CD8-positive, alpha-beta memory T cell (primary cell): ENCODE results near the gene IBTK. TPM values are rescaled to one million over a fixed set of nuclear protein-coding genes. Genes with fewer than 3 reads are reported as not detected.
"Not testable (repeated sequence)": the region's sequence is repeated elsewhere in the genome, so short reads cannot be mapped to it uniquely, and the experiment has no call there.

Source experiments
- CTCF ChIA-PET: fragments of 350-600 bp; sonication (Branson Sonifier 250); formaldehyde crosslinking; loops from one replicate; lab custom pipeline; 2021; ENCODE audit warnings: antibody characterized with exemption; lab: Charles Lee
- POLR2A ChIA-PET: fragments of 350-600 bp; sonication (Branson Sonifier 250); formaldehyde crosslinking; loops from one replicate; lab custom pipeline; 2021; ENCODE audit warnings: antibody characterized with exemption; lab: Charles Lee
- DNase-seq, 5 donors: peaks; one replicate each; pipeline versions ENCODE4 v3.0.0 to v3.0.0-alpha.2; 2020 to 2022; ENCODE audit warnings: mixed read lengths in 1 of 5
- H3K27ac ChIP-seq: one replicate; pipeline ENCODE4 v1.7.0; 2013; ENCODE audit warnings: low read depth, mild to moderate bottlenecking, low read length, moderate library complexity
- H3K27me3 ChIP-seq: 2 replicates; pipeline ENCODE4 v1.7.0; 2013; ENCODE audit warnings: low read length, mild to moderate bottlenecking; ENCODE audit not compliant: insufficient read depth, poor library complexity, severe bottlenecking
- H3K36me3 ChIP-seq: 2 replicates; pipeline ENCODE4 v1.7.0; 2013; ENCODE audit warnings: mild to moderate bottlenecking, low read length, moderate library complexity; ENCODE audit not compliant: insufficient read depth
- H3K4me1 ChIP-seq: 2 replicates; pipeline ENCODE4 v1.7.0; 2013; ENCODE audit warnings: mild to moderate bottlenecking, low read length, moderate library complexity; ENCODE audit not compliant: insufficient read depth
- H3K4me3 ChIP-seq: 2 replicates; pipeline ENCODE4 v1.7.0; 2013; ENCODE audit warnings: mild to moderate bottlenecking, low read length
- H3K9me3 ChIP-seq: 2 replicates; pipeline ENCODE4 v1.7.0; 2013; ENCODE audit warnings: mild to moderate bottlenecking, low read length
- H3K27ac Mint-ChIP-seq, 8 donors: one replicate each; pipeline ENCODE4 v1.8.0; 2020 to 2021; ENCODE audit warnings: mixed read lengths in 8 of 8, mild to moderate bottlenecking in 6 of 8, inconsistent platforms in 3 of 8, moderate library complexity in 3 of 8
- H3K27me3 Mint-ChIP-seq, 2 donors: one replicate each; pipeline ENCODE4 v1.8.0; 2020 to 2021; ENCODE audit warnings: mixed read lengths in 2 of 2, mild to moderate bottlenecking in 1 of 2, moderate library complexity in 1 of 2
- H3K36me3 Mint-ChIP-seq, 3 donors: one replicate each; pipeline ENCODE4 v1.8.0; 2020 to 2021; ENCODE audit warnings: mixed read lengths in 3 of 3, inconsistent platforms in 1 of 3, mild to moderate bottlenecking in 1 of 3
- H3K4me1 Mint-ChIP-seq, 3 donors: one replicate each; pipeline ENCODE4 v1.8.0; 2020 to 2021; ENCODE audit warnings: mixed read lengths in 3 of 3, inconsistent platforms in 1 of 3, mild to moderate bottlenecking in 1 of 3
- H3K4me3 Mint-ChIP-seq, 7 donors: one replicate each; pipeline ENCODE4 v1.8.0; 2020 to 2021; ENCODE audit warnings: mixed read lengths in 7 of 7, mild to moderate bottlenecking in 6 of 7, moderate library complexity in 4 of 7, inconsistent platforms in 2 of 7
- H3K9me3 Mint-ChIP-seq, 5 donors: one replicate each; pipeline ENCODE4 v1.8.0; 2020 to 2022; ENCODE audit warnings: mixed read lengths in 5 of 5, mild to moderate bottlenecking in 3 of 5, moderate library complexity in 2 of 5, inconsistent platforms in 1 of 5
- polyA plus RNA-seq: library from polyadenylated mRNA; unstranded; fragments of 300-500 nt; fragmentation: Illumina TruSeq; gene quantifications from one replicate; pipeline ENCODE4 v1.2.3, GENCODE V29; 2021
- total RNA-seq, 2 experiments: library from RNA; stranded (reverse); gene quantifications; one replicate each; pipeline ENCODE4 v1.2.3, GENCODE V29; 2021

The IBTK gene
- total and polyA plus RNA-seq, 3 experiments from 2014 or later: 20.3 to 26.6 (median 24.2) TPM

GRCh38 chr6:82208913-82209312 is 38.6 kb downstream of the IBTK start:
- ChIA-PET POLR2A (no interaction called here), CTCF (no interaction called here)
- Histone ChIP-seq H3K9me3 (no peaks in the 10 kb centered on the region), H3K27me3 (no peaks in the 10 kb centered on the region), H3K4me3 (no peak overlapping the region), H3K27ac (no peak overlapping the region), H3K36me3 (peaks cover 16% of the 10 kb centered on the region), H3K4me1 (no peaks in the 10 kb centered on the region)
- Mint-ChIP-seq H3K27me3 (no peaks in the 10 kb centered on the region), H3K9me3 (no peaks in the 10 kb centered on the region), H3K4me3 (no peak overlapping the region), H3K4me1 (peaks cover 6 to 18% (median 14%) of the 10 kb centered on the region in 3 donors), H3K36me3 (peaks cover 33 to 74% (median 33%) of the 10 kb centered on the region in 3 donors), H3K27ac (peak overlapping the region in 1 of 8 donors; percentile 26)
- DNase-seq: no peak

- peaks cover 20 to 71% (median 30%) of the 10 kb centered on the region in 3 donors for H3K36me3 Mint-ChIP-seq
- H3K4me1 Mint-ChIP-seq: peaks cover 6 to 18% (median 14%) of the 10 kb centered on the region in 3 donors
- H3K27me3 ChIP-seq: no peaks in the 10 kb centered on the region
- no peaks in the 10 kb centered on the region for H3K4me1 ChIP-seq
- H3K9me3 ChIP-seq: no peaks in the 10 kb centered on the region
- POLR2A ChIA-PET: no interaction called here
- H3K4me3 ChIP-seq: no peak overlapping the region
- H3K27ac ChIP-seq: peak overlapping the region; percentile 25
- peak overlapping the region in 2 of 8 donors; percentile 51 to 58 for H3K27ac Mint-ChIP-seq
- CTCF ChIA-PET: no interaction called here
- no peaks in the 10 kb centered on the region for H3K27me3 Mint-ChIP-seq
- no peaks in the 10 kb centered on the region for H3K9me3 Mint-ChIP-seq
- DNase-seq: no peak
- peaks cover 30% of the 10 kb centered on the region for H3K36me3 ChIP-seq
- no peak overlapping the region for H3K4me3 Mint-ChIP-seq
Observed at GRCh38 chr6:82205930-82206392, 41.6 kb downstream of the IBTK start.

GRCh38 chr6:82204020-82204419 is 43.5 kb downstream of the IBTK start:
- POLR2A ChIA-PET: no interaction called here
- H3K4me1 Mint-ChIP-seq: peaks cover 6 to 18% (median 13%) of the 10 kb centered on the region in 3 donors
- no peaks in the 10 kb centered on the region for H3K4me1 ChIP-seq
- H3K36me3 Mint-ChIP-seq: peaks cover 11 to 76% (median 21%) of the 10 kb centered on the region in 3 donors
- H3K27me3 ChIP-seq: no peaks in the 10 kb centered on the region
- no peak overlapping the region for H3K27ac ChIP-seq
- H3K9me3 Mint-ChIP-seq: no peaks in the 10 kb centered on the region
- no peaks in the 10 kb centered on the region for H3K27me3 Mint-ChIP-seq
- DNase-seq: no peak
- no peaks in the 10 kb centered on the region for H3K9me3 ChIP-seq
- no peak overlapping the region for H3K4me3 ChIP-seq
- H3K27ac Mint-ChIP-seq: peak overlapping the region in 3 of 8 donors; percentile 9 to 74 (median 40)
- no peak overlapping the region for H3K4me3 Mint-ChIP-seq
- CTCF ChIA-PET: no interaction called here
- H3K36me3 ChIP-seq: peaks cover 40% of the 10 kb centered on the region

GRCh38 chr6:82197784-82198183 is 49.8 kb downstream of the IBTK start:
- ChIA-PET POLR2A (no interaction called here), CTCF (interaction anchor here (0.9 kb wide), 1 partner anchor 868 kb away, joined by 4 read pairs; the partner anchor contains the start of gene UBE3D)
- Mint-ChIP-seq H3K27me3 (no peaks in the 10 kb centered on the region), H3K36me3 (peaks cover 8 to 81% (median 15%) of the 10 kb centered on the region in 3 donors), H3K27ac (no peak overlapping the region), H3K4me1 (no peaks in the 10 kb centered on the region), H3K4me3 (no peak overlapping the region), H3K9me3 (no peaks in the 10 kb centered on the region)
- H3K4me3 ChIP-seq: no peak overlapping the region
- H3K36me3 ChIP-seq: peaks cover 40% of the 10 kb centered on the region
- no peaks in the 10 kb centered on the region for H3K9me3 ChIP-seq
- no peak for DNase-seq
- no peaks in the 10 kb centered on the region for H3K27me3 ChIP-seq
- no peak overlapping the region for H3K27ac ChIP-seq
- H3K4me1 ChIP-seq: no peaks in the 10 kb centered on the region

- Mint-ChIP-seq H3K27ac (peak overlapping the region in 1 of 8 donors; percentile 21), H3K36me3 (peaks cover 8 to 81% (median 13%) of the 10 kb centered on the region in 3 donors), H3K4me3 (peak overlapping the region in 1 of 7 donors; percentile 61)
- H3K4me1 Mint-ChIP-seq, H3K4me3 ChIP-seq, DNase-seq, H3K4me1 ChIP-seq, POLR2A ChIA-PET, H3K27me3 ChIP-seq, H3K27ac ChIP-seq, H3K9me3 ChIP-seq, H3K9me3 Mint-ChIP-seq, H3K27me3 Mint-ChIP-seq: not testable (repeated sequence)
- CTCF ChIA-PET: interaction anchor here (1.4 kb wide), 1 partner anchor 14 kb away, joined by 3 read pairs; no protein-coding TSS in a partner anchor
- peaks cover 35% of the 10 kb centered on the region for H3K36me3 ChIP-seq
Observed at GRCh38 chr6:82197245-82197644, 50.3 kb downstream of the IBTK start.

- Mint-ChIP-seq H3K27me3 (no peaks in the 10 kb centered on the region), H3K27ac (peak overlapping the region in 2 of 8 donors; percentile 17 to 70), H3K36me3 (peaks cover 8 to 82% (median 14%) of the 10 kb centered on the region in 3 donors), H3K4me1 (no peaks in the 10 kb centered on the region), H3K9me3 (no peaks in the 10 kb centered on the region), H3K4me3 (no peak overlapping the region)
- ChIA-PET POLR2A (interaction anchor here (0.6 kb wide), 1 partner anchor 166 kb away, joined by 3 read pairs; no protein-coding TSS in a partner anchor), CTCF (interaction anchor here (1.4 kb wide), 1 partner anchor 15 kb away, joined by 3 read pairs; no protein-coding TSS in a partner anchor)
- no peaks in the 10 kb centered on the region for H3K9me3 ChIP-seq
- peaks cover 37% of the 10 kb centered on the region for H3K36me3 ChIP-seq
- H3K27ac ChIP-seq: no peak overlapping the region
- DNase-seq: no peak
- H3K27me3 ChIP-seq: no peaks in the 10 kb centered on the region
- no peaks in the 10 kb centered on the region for H3K4me1 ChIP-seq
- H3K4me3 ChIP-seq: no peak overlapping the region
Observed at GRCh38 chr6:82196161-82196560, 51.4 kb downstream of the IBTK start.

- ChIA-PET CTCF (no interaction called here), POLR2A (interaction anchor here (0.6 kb wide), 1 partner anchor 167 kb away, joined by 3 read pairs; no protein-coding TSS in a partner anchor)
- Histone ChIP-seq H3K4me3 (no peak overlapping the region), H3K36me3 (peaks cover 39% of the 10 kb centered on the region), H3K27ac (no peak overlapping the region), H3K27me3 (no peaks in the 10 kb centered on the region), H3K9me3 (no peaks in the 10 kb centered on the region), H3K4me1 (no peaks in the 10 kb centered on the region)
- DNase-seq: no peak
- Mint-ChIP-seq H3K4me1 (no peaks in the 10 kb centered on the region), H3K4me3 (no peak overlapping the region), H3K27ac (no peak overlapping the region), H3K27me3 (no peaks in the 10 kb centered on the region), H3K36me3 (peaks cover 8 to 81% (median 16%) of the 10 kb centered on the region in 3 donors), H3K9me3 (no peaks in the 10 kb centered on the region)
Observed at GRCh38 chr6:82195619-82196018, 51.9 kb downstream of the IBTK start.

GRCh38 chr6:82185948-82186535 is 61.5 kb downstream of the IBTK start:
- Mint-ChIP-seq H3K27ac (peak overlapping the region in 3 of 8 donors; percentile 5 to 43 (median 9)), H3K27me3 (no peaks in the 10 kb centered on the region), H3K4me1 (no peaks in the 10 kb centered on the region), H3K4me3 (no peak overlapping the region), H3K9me3 (no peaks in the 10 kb centered on the region), H3K36me3 (peaks cover 0 to 76% (median 32%) of the 10 kb centered on the region in 3 donors)
- Histone ChIP-seq H3K36me3 (peaks cover 10% of the 10 kb centered on the region), H3K27me3 (no peaks in the 10 kb centered on the region), H3K4me3 (no peak overlapping the region), H3K4me1 (no peaks in the 10 kb centered on the region), H3K9me3 (no peaks in the 10 kb centered on the region), H3K27ac (no peak overlapping the region)
- ChIA-PET CTCF (no interaction called here), POLR2A (no interaction called here)
- no peak for DNase-seq
